Measurements from ENCODE around the gene OR8A1.

The OR8A1 gene

GRCh38 chr11:124551987-124552386 lies 17.8 kb upstream of the OR8A1 start:
- no peak overlapping the region for H3K4me3 ChIP-seq (ENCODE audit: low read depth, low read length)
- no peaks in the 10 kb centered on the region for H3K36me3 ChIP-seq (ENCODE audit: control insufficient read depth, insufficient read depth, low read length)

GRCh38 chr11:124556828-124557227 lies 13.0 kb upstream of the OR8A1 start:
- Histone ChIP-seq H3K4me3 (ENCODE audit: low read depth, low read length) (no peak overlapping the region), H3K9ac (ENCODE audit: low read length) (no peak overlapping the region), H3K36me3 (ENCODE audit: control insufficient read depth, insufficient read depth, low read length) (no peaks in the 10 kb centered on the region), H3K27ac (ENCODE audit: low read depth, low read length) (no peak overlapping the region), H3K9me3 (ENCODE audit: control insufficient read depth, insufficient read depth, low read depth, low read length) (no peaks in the 10 kb centered on the region), H3K4me1 (ENCODE audit: control insufficient read depth, insufficient read depth, low read length) (no peaks in the 10 kb centered on the region), H3K27me3 (ENCODE audit: control insufficient read depth, insufficient read depth, low read length) (no peaks in the 10 kb centered on the region)

More at GRCh38 chr11:124551987-124552386, 17.8 kb upstream of the OR8A1 start:
- Histone ChIP-seq H3K27ac (ENCODE audit: low read depth, low read length) (no peak overlapping the region), H3K9me3 (ENCODE audit: control insufficient read depth, insufficient read depth, low read depth, low read length) (no peaks in the 10 kb centered on the region), H3K27me3 (ENCODE audit: control insufficient read depth, insufficient read depth, low read length) (no peaks in the 10 kb centered on the region), H3K9ac (ENCODE audit: low read length) (no peak overlapping the region), H3K4me1 (ENCODE audit: control insufficient read depth, insufficient read depth, low read length) (no peaks in the 10 kb centered on the region)

GRCh38 chr11:124570160-124570559 lies 363 bp downstream of the OR8A1 start:
- Histone ChIP-seq H3K4me3 (ENCODE audit: low read depth, low read length) (no peak overlapping the region), H3K27me3 (ENCODE audit: control insufficient read depth, insufficient read depth, low read length) (0 out of 2 replicates have a peak, but pooled peaks cover 4% of the 10 kb centered on the region), H3K9me3 (ENCODE audit: control insufficient read depth, insufficient read depth, low read depth, low read length) (no peaks in the 10 kb centered on the region), H3K27ac (ENCODE audit: low read depth, low read length) (no peak overlapping the region), H3K4me1 (ENCODE audit: control insufficient read depth, insufficient read depth, low read length) (no peaks in the 10 kb centered on the region), H3K9ac (ENCODE audit: low read length) (no peak overlapping the region), H3K36me3 (ENCODE audit: control insufficient read depth, insufficient read depth, low read length) (no peaks in the 10 kb centered on the region)

- Histone ChIP-seq H3K9ac (ENCODE audit: low read length) (no peak overlapping the region), H3K4me3 (ENCODE audit: low read depth, low read length) (no peak overlapping the region), H3K4me1 (ENCODE audit: control insufficient read depth, insufficient read depth, low read length) (no peaks in the 10 kb centered on the region; the same call in 1 of the 2 replicates), H3K9me3 (ENCODE audit: control insufficient read depth, insufficient read depth, low read depth, low read length) (no peaks in the 10 kb centered on the region), H3K27ac (ENCODE audit: low read depth, low read length) (no peak overlapping the region), H3K27me3 (ENCODE audit: control insufficient read depth, insufficient read depth, low read length) (no peaks in the 10 kb centered on the region), H3K36me3 (ENCODE audit: control insufficient read depth, insufficient read depth, low read length) (no peaks in the 10 kb centered on the region)
Measured at GRCh38 chr11:124577716-124578427, 8.1 kb downstream of the OR8A1 start.

GRCh38 chr11:124578761-124579160 lies 9.0 kb downstream of the OR8A1 start:
- Histone ChIP-seq H3K9ac (ENCODE audit: low read length) (no peak overlapping the region), H3K36me3 (ENCODE audit: control insufficient read depth, insufficient read depth, low read length) (no peaks in the 10 kb centered on the region), H3K27ac (ENCODE audit: low read depth, low read length) (no peak overlapping the region), H3K27me3 (ENCODE audit: control insufficient read depth, insufficient read depth, low read length) (no peaks in the 10 kb centered on the region), H3K4me3 (ENCODE audit: low read depth, low read length) (no peak overlapping the region), H3K9me3 (ENCODE audit: control insufficient read depth, insufficient read depth, low read depth, low read length) (no peaks in the 10 kb centered on the region), H3K4me1 (ENCODE audit: control insufficient read depth, insufficient read depth, low read length) (no peaks in the 10 kb centered on the region; the same call in 1 of the 2 replicates)

- H3K36me3 ChIP-seq (ENCODE audit: control insufficient read depth, insufficient read depth, low read length): no peaks in the 10 kb centered on the region
- H3K27me3 ChIP-seq (ENCODE audit: control insufficient read depth, insufficient read depth, low read length): no peaks in the 10 kb centered on the region
- no peaks in the 10 kb centered on the region; the same call in 1 of the 2 replicates for H3K4me1 ChIP-seq (ENCODE audit: control insufficient read depth, insufficient read depth, low read length)
- H3K27ac ChIP-seq (ENCODE audit: low read depth, low read length): no peak overlapping the region
- no peaks in the 10 kb centered on the region for H3K9me3 ChIP-seq (ENCODE audit: control insufficient read depth, insufficient read depth, low read depth, low read length)
- no peak overlapping the region for H3K9ac ChIP-seq (ENCODE audit: low read length)
- H3K4me3 ChIP-seq (ENCODE audit: low read depth, low read length): no peak overlapping the region
Measured at GRCh38 chr11:124581817-124582216, 12.0 kb downstream of the OR8A1 start.

GRCh38 chr11:124582565-124582964 lies 12.8 kb downstream of the OR8A1 start:
- no peak overlapping the region for H3K9ac ChIP-seq (ENCODE audit: low read length)
- H3K27ac ChIP-seq (ENCODE audit: low read depth, low read length): no peak overlapping the region
- H3K36me3 ChIP-seq (ENCODE audit: control insufficient read depth, insufficient read depth, low read length): no peaks in the 10 kb centered on the region
- no peaks in the 10 kb centered on the region for H3K9me3 ChIP-seq (ENCODE audit: control insufficient read depth, insufficient read depth, low read depth, low read length)
- no peaks in the 10 kb centered on the region for H3K27me3 ChIP-seq (ENCODE audit: control insufficient read depth, insufficient read depth, low read length)
- no peaks in the 10 kb centered on the region; the same call in 1 of the 2 replicates for H3K4me1 ChIP-seq (ENCODE audit: control insufficient read depth, insufficient read depth, low read length)
- no peak overlapping the region for H3K4me3 ChIP-seq (ENCODE audit: low read depth, low read length)

- no peak overlapping the region for H3K27ac ChIP-seq (ENCODE audit: low read depth, low read length)
- no peaks in the 10 kb centered on the region for H3K36me3 ChIP-seq (ENCODE audit: control insufficient read depth, insufficient read depth, low read length)
- H3K4me3 ChIP-seq (ENCODE audit: low read depth, low read length): no peak overlapping the region
- no peaks in the 10 kb centered on the region for H3K27me3 ChIP-seq (ENCODE audit: control insufficient read depth, insufficient read depth, low read length)
- no peaks in the 10 kb centered on the region for H3K9me3 ChIP-seq (ENCODE audit: control insufficient read depth, insufficient read depth, low read depth, low read length)
- H3K9ac ChIP-seq (ENCODE audit: low read length): no peak overlapping the region
- H3K4me1 ChIP-seq (ENCODE audit: control insufficient read depth, insufficient read depth, low read length): no peaks in the 10 kb centered on the region; the same call in 1 of the 2 replicates
Measured at GRCh38 chr11:124583781-124584180, 14.0 kb downstream of the OR8A1 start.

- Histone ChIP-seq H3K27me3 (ENCODE audit: control insufficient read depth, insufficient read depth, low read length) (no peaks in the 10 kb centered on the region), H3K27ac (ENCODE audit: low read depth, low read length) (no peak overlapping the region), H3K4me3 (ENCODE audit: low read depth, low read length) (no peak overlapping the region), H3K4me1 (ENCODE audit: control insufficient read depth, insufficient read depth, low read length) (no peaks in the 10 kb centered on the region; the same call in 1 of the 2 replicates), H3K9me3 (ENCODE audit: control insufficient read depth, insufficient read depth, low read depth, low read length) (no peaks in the 10 kb centered on the region), H3K9ac (ENCODE audit: low read length) (no peak overlapping the region), H3K36me3 (ENCODE audit: control insufficient read depth, insufficient read depth, low read length) (no peaks in the 10 kb centered on the region)
Measured at GRCh38 chr11:124584681-124585372, 15.0 kb downstream of the OR8A1 start.

GRCh38 chr11:124586238-124586860 lies 16.6 kb downstream of the OR8A1 start:
- Histone ChIP-seq H3K4me1 (ENCODE audit: control insufficient read depth, insufficient read depth, low read length) (no peaks in the 10 kb centered on the region; the same call in 1 of the 2 replicates), H3K9ac (ENCODE audit: low read length) (no peak overlapping the region), H3K36me3 (ENCODE audit: control insufficient read depth, insufficient read depth, low read length) (no peaks in the 10 kb centered on the region), H3K9me3 (ENCODE audit: control insufficient read depth, insufficient read depth, low read depth, low read length) (no peaks in the 10 kb centered on the region), H3K27me3 (ENCODE audit: control insufficient read depth, insufficient read depth, low read length) (no peaks in the 10 kb centered on the region), H3K4me3 (ENCODE audit: low read depth, low read length) (no peak overlapping the region), H3K27ac (ENCODE audit: low read depth, low read length) (no peak overlapping the region)

- Histone ChIP-seq H3K9me3 (ENCODE audit: control insufficient read depth, insufficient read depth, low read depth, low read length) (no peaks in the 10 kb centered on the region), H3K4me3 (ENCODE audit: low read depth, low read length) (no peak overlapping the region), H3K4me1 (ENCODE audit: control insufficient read depth, insufficient read depth, low read length) (no peaks in the 10 kb centered on the region), H3K36me3 (ENCODE audit: control insufficient read depth, insufficient read depth, low read length) (no peaks in the 10 kb centered on the region), H3K27me3 (ENCODE audit: control insufficient read depth, insufficient read depth, low read length) (no peaks in the 10 kb centered on the region), H3K27ac (ENCODE audit: low read depth, low read length) (no peak overlapping the region), H3K9ac (ENCODE audit: low read length) (no peak overlapping the region)
Measured at GRCh38 chr11:124591430-124591829, 21.6 kb downstream of the OR8A1 start.
